Measurements from ENCODE around the gene MRC2. TPM values are rescaled to one million over a fixed set of nuclear protein-coding genes. Genes with fewer than 3 reads are reported as not detected.

MRC2 gene
- total RNA-seq, 1 donor from 2014 or later: 30.7 TPM

DNA sequence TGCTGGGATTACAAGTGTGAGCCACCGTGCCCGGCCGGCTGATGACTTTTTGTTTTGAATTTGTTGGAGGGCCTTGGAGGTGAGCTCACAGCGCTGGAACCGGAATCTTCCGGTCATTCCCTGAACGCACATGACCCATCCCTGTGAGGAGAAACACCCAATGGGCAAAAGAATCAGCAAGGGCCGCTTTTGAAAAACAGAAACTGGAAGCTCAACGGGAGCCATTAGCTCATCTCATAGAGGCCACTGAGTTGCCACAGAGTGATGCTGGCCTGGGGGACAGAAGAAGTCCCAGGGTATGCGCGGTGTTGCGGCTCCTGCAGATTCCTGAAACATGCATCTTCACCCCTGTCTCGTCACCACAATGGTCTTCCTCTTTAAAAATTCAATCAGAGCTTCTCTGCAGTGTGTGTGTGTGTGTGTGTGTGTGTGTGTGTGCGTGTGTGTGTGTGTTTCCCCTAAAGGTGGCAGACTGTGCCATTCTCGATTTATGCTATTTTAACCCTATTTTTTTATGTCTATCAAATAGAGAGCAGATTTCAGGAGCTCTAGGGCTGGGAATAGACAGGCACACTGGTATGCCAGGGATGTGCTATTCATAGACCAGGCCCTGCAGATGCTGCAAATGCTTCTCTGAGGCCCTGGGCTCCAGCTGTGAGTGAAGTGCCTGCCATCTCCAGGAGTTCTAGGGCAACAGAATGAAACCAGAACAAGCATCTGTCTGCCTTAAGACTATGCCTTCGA, 112.3 kb downstream of the MRC2 start:
- Mint-ChIP-seq H3K27ac (ENCODE audit: unreplicated experiment) (no peak overlapping the region), H3K4me3 (no peak overlapping the region), H3K9me3 (no peaks in the 10 kb centered on the region), H3K36me3 (ENCODE audit: low read depth) (no peaks in the 10 kb centered on the region), H3K27me3 (ENCODE audit: low read depth) (no peaks in the 10 kb centered on the region), H3K4me1 (peaks cover 6% of the 10 kb centered on the region)
- TF ChIP-seq, protein P1, sequence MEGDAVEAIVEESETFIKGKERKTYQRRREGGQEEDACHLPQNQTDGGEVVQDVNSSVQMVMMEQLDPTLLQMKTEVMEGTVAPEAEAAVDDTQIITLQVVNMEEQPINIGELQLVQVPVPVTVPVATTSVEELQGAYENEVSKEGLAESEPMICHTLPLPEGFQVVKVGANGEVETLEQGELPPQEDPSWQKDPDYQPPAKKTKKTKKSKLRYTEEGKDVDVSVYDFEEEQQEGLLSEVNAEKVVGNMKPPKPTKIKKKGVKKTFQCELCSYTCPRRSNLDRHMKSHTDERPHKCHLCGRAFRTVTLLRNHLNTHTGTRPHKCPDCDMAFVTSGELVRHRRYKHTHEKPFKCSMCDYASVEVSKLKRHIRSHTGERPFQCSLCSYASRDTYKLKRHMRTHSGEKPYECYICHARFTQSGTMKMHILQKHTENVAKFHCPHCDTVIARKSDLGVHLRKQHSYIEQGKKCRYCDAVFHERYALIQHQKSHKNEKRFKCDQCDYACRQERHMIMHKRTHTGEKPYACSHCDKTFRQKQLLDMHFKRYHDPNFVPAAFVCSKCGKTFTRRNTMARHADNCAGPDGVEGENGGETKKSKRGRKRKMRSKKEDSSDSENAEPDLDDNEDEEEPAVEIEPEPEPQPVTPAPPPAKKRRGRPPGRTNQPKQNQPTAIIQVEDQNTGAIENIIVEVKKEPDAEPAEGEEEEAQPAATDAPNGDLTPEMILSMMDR (conservative IDR thresholded peaks at IDR 0.05): no peak
- DNase-seq (ENCODE audit: low read depth, low spot score): no peak

DNA sequence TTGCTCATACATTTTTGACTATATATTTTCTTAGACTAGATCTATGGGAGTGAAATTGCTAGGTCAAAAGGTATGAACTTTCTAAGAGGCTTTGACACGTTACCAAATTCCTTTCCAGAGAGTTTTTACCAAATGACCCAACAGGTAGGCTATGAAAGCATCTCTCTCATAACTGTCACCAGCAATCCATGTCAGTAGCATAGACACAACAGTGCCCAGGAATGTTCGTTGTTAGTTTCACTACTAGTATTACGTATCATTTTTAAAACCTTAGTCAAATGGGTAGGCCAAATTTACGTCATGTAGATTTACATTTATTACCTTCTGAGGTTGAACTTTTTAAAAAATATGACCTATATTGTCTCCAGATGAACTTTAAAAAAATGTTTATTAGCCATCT, 113.8 kb downstream of the MRC2 start:
- H3K9me3 Mint-ChIP-seq: no peaks in the 10 kb centered on the region
- DNase-seq (ENCODE audit: low read depth, low spot score): no peak

More for the DNA sequence above, 113.8 kb downstream of the MRC2 start:
- Mint-ChIP-seq H3K4me3 (no peak overlapping the region), H3K27ac (ENCODE audit: unreplicated experiment) (no peak overlapping the region), H3K27me3 (ENCODE audit: low read depth) (no peaks in the 10 kb centered on the region), H3K4me1 (no peaks in the 10 kb centered on the region), H3K36me3 (ENCODE audit: low read depth) (no peaks in the 10 kb centered on the region)
- TF ChIP-seq, protein P1 (conservative IDR thresholded peaks at IDR 0.05): no peak

Other genes with a start within 250 kb of the MRC2 start
- gene EFCAB3, start 247.1 kb upstream of the MRC2 start, total RNA-seq: not detected in 2 replicates
- 43.8 and 44.9 TPM in 2 replicates for gene METTL2A, start 203.8 kb upstream of the MRC2 start, total RNA-seq
- 52.8 and 60.6 TPM in 2 replicates for gene TLK2, start 148.8 kb upstream of the MRC2 start, total RNA-seq
- gene MARCHF10, start 180.6 kb downstream of the MRC2 start, total RNA-seq: 0.23 and 0.25 TPM in 2 replicates